Small intestine (tissue), 7 donors: ENCODE results near the gene SARM1. TPM values are rescaled to one million over a fixed set of nuclear protein-coding genes. Genes with fewer than 3 reads are reported as not detected.
"Not testable (repeated sequence)": the region's sequence is repeated elsewhere in the genome, so short reads cannot be mapped to it uniquely, and the experiment has no call there.

Experiments used
- DNase-seq, 2 donors: peaks; one replicate each; pipeline versions ENCODE4 v3.0.0 to v3.0.0-alpha.2; 2013
- FAIRE-seq: peaks from 2 replicates; lab custom pipeline; 2012; peaks lifted over from hg19 to GRCh38; lab: Jason Lieb, UNC
- H3K27ac ChIP-seq, 3 donors: one replicate each; pipeline ENCODE4 v1.5.1; 2013; ENCODE audit warnings: low read length in 2 of 3, mild to moderate bottlenecking in 2 of 3, control low read depth in 1 of 3, inconsistent platforms in 1 of 3, low read depth in 1 of 3, moderate library complexity in 1 of 3
- H3K27me3 ChIP-seq, 3 donors: one replicate each; pipeline ENCODE4 v1.6.1; 2013; ENCODE audit warnings: low read length in 3 of 3, inconsistent platforms in 1 of 3; ENCODE audit not compliant: control insufficient read depth in 3 of 3, insufficient read depth in 3 of 3
- H3K36me3 ChIP-seq, 3 donors: one replicate each; pipeline ENCODE4 v1.6.1; 2013; ENCODE audit warnings: low read length in 3 of 3, inconsistent platforms in 1 of 3, low read depth in 1 of 3, mild to moderate bottlenecking in 1 of 3, moderate library complexity in 1 of 3; ENCODE audit not compliant: control insufficient read depth in 3 of 3, insufficient read depth in 2 of 3
- H3K4me1 ChIP-seq, 3 donors: one replicate each; pipeline ENCODE4 v1.6.1; 2013; ENCODE audit warnings: low read length in 2 of 3, inconsistent platforms in 1 of 3, low read depth in 1 of 3, mild to moderate bottlenecking in 1 of 3, moderate library complexity in 1 of 3; ENCODE audit not compliant: control insufficient read depth in 3 of 3, insufficient read depth in 2 of 3
- H3K4me3 ChIP-seq, 3 donors: one replicate each; pipeline ENCODE4 v1.5.1; 2013; ENCODE audit warnings: low read length in 3 of 3, control low read depth in 1 of 3, inconsistent platforms in 1 of 3, low read depth in 1 of 3, mild to moderate bottlenecking in 1 of 3, moderate library complexity in 1 of 3
- H3K9me3 ChIP-seq, 2 donors: one replicate each; pipeline ENCODE4 v1.6.1; 2013; ENCODE audit warnings: low read depth in 1 of 2, low read length in 1 of 2; ENCODE audit not compliant: control insufficient read depth in 2 of 2, insufficient read depth in 1 of 2
- WGBS, 3 donors: extraction: QIAGEN DNeasy Blood & Tissue Kit; methylation state at CpG; one replicate each; pipeline ENCODE4 v1.1.7; 2013; 5-methylcytosine and 5-hydroxymethylcytosine counted together
- polyA plus RNA-seq, 4 donors: library from polyadenylated mRNA; stranded (reverse) in 3 of 4; unstranded in 1 of 4; fragments of 200-250 nt in 3 of 4; fragments of 120-200 nt in 1 of 4; gene quantifications; one replicate each; pipeline versions ENCODE4 v1.2.1 to v1.2.3, GENCODE V29; 2013
- donor health status: healthy with polysubstance abuse.
- donor health status: control.
- donor health status: control.
- donor health status: Bipolar disorder and iron deficiency.
- donor health status: healthy.

Gene SARM1
- polyA plus RNA-seq, 4 donors, result 8.9 to 19.0 (median 10.9) TPM

DNA sequence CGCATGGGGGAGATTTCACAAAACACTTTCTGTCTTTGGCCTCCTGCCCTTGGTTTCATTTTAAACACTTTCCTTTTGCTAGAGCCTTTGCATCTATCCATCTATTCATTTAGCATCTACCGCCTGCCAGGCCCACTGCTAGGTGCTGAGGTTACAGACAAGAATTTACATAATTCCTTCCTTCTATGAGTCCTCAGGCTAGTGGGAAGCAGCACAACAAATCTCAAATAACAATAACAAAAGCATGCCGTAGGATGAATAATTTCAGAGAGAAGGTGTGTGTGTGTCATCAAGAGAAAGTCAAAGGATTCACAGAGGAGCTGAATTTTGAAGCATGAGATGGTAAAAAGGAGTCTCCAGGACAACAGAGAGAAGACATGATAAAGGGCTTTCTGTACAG is 40.6 kb downstream of the SARM1 start:
- Histone ChIP-seq H3K36me3 (peaks cover 0 to 1% (median 0%) of the 10 kb centered on the region in 3 donors), H3K27me3 (no peaks in the 10 kb centered on the region), H3K9me3 (no peaks in the 10 kb centered on the region), H3K4me1 (peaks cover 0 to 32% (median 0%) of the 10 kb centered on the region in 3 donors), H3K27ac (no peak overlapping the region), H3K4me3 (no peak overlapping the region)
- DNase-seq, result no peak
- FAIRE-seq, result no peak
- 78 to 92% (median 79%) methylated on average over 3 of the region's 3 CpGs for WGBS, 3 donors

DNA sequence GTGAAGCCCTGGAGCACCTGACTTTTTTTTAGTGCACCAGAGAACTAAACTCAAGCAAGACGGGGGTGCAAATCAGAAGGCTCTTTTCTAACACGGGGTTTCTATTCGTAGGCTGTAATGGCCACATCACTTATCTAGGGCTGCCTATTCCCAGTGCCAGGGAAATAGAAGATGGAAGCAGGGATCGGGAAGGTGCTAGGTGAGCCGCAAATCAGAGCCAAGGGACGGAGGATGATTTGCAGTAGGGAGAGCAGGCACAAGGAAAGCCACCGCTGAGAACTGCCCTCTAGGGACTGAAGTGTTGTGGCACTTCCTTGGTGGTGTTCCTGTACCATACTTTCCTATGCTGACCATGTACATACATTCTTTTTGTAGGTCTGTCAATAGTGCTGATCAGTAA is 42.3 kb downstream of the SARM1 start:
- Histone ChIP-seq H3K9me3 (no peaks in the 10 kb centered on the region), H3K27ac (no peak overlapping the region), H3K36me3 (no peaks in the 10 kb centered on the region), H3K4me1 (peaks cover 0 to 14% (median 0%) of the 10 kb centered on the region in 3 donors), H3K4me3 (no peak overlapping the region), H3K27me3 (no peaks in the 10 kb centered on the region)
- 61 to 75% (median 75%) methylated on average over 7 of the region's 7 CpGs for WGBS, 3 donors
- no peak for FAIRE-seq
- no peak for DNase-seq

DNA sequence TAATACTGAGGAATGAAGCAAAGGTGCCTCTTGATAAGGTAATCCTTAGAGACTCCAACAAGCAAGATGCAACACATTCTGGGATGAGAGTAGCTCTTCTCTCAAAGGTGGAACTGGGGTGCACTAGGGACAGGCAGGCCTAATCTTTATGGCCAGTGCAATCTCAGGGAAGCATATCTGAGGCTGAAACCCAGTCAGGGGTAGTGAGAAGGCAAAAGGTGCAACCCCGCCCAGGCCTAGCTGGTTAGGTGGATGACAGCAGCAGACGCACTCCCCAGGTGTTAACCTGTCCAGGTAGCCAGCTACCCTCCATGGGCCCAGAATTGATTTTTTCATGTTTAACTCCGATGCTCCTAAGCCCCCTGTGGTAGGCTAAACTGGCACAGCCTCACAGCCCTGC is 44.4 kb downstream of the SARM1 start:
- Histone ChIP-seq H3K9me3 (no peaks in the 10 kb centered on the region), H3K27ac (no peak overlapping the region), H3K27me3 (no peaks in the 10 kb centered on the region), H3K4me1 (peaks cover 0 to 14% (median 0%) of the 10 kb centered on the region in 3 donors), H3K36me3 (no peaks in the 10 kb centered on the region), H3K4me3 (no peak overlapping the region)
- FAIRE-seq, result no peak
- 36 to 74% (median 48%) methylated on average over 3 of the region's 3 CpGs for WGBS, 3 donors
- DNase-seq, result peak; percentile 57 to 71

DNA sequence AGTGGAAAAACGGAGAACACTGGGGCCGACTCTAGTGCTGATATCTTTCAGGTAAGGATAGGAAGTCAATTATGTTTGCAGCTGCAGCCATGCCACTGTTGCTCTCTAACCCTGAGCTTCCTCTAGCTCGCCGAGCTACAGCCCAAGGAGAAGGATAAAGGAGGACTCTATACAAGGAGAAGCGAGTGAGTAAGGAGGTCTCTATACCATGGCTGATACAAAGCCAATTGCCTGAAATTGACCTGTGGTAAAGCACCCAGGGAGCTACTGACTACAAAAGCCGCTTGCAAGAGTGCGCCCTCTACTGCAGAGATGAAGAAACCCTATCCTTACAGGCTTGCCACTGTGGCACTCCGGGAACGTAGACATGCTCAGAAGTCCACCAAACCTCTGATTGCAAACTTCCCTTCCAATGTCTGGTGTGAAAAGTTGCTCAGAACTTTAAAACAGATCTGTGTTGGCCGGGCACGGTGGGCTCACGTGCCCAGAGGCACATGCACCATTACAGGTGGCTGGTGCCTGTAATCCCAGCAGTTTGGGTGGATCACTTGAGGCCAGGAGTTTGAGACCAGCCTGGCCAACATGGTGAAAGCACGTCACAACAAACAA is 45.3 kb downstream of the SARM1 start:
- Histone ChIP-seq H3K27me3 (no peaks in the 10 kb centered on the region), H3K4me3 (no peak overlapping the region), H3K27ac (no peak overlapping the region), H3K4me1 (peaks cover 0 to 14% (median 0%) of the 10 kb centered on the region in 3 donors), H3K9me3 (no peaks in the 10 kb centered on the region), H3K36me3 (no peaks in the 10 kb centered on the region)
- WGBS, 3 donors, result 6 to 18% (median 8%) methylated on average over 13 of the region's 13 CpGs
- FAIRE-seq (no peak), DNase-seq (peak; percentile 81 to 83)

DNA sequence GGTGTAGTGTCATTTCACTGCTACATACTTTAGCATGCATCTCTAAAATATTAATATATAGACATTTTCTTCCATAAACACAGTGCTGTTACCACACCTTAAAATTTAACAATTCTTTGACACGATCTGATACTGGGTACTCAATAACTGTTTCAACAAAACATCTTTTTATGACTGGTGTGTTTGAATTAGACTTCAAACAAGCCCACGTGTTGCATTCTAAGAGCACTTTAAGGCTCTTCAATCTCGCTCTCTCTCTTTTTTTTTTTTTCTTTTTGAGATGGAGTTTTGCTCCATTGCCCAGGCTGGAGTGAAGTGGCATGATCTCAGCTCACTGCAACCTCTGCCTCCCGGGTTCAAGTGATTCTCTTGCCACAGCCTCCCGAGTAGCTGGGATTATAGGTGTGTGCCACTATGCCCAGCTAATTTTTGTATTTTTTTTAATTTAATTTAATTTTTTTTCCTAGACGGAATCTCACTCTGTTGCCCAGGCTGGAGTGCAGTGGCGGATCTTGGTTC is 50.4 kb downstream of the SARM1 start:
- 67% methylated on average over 7 of the region's 7 CpGs for WGBS, 3 donors
- no peaks in the 10 kb centered on the region for H3K9me3 ChIP-seq
- no peak for FAIRE-seq
- no peak overlapping the region for H3K4me3 ChIP-seq
- H3K27me3 ChIP-seq, result no peaks in the 10 kb centered on the region
- no peak overlapping the region for H3K27ac ChIP-seq
- H3K36me3 ChIP-seq, result no peaks in the 10 kb centered on the region
- no peaks in the 10 kb centered on the region for H3K4me1 ChIP-seq
- no peak for DNase-seq

DNA sequence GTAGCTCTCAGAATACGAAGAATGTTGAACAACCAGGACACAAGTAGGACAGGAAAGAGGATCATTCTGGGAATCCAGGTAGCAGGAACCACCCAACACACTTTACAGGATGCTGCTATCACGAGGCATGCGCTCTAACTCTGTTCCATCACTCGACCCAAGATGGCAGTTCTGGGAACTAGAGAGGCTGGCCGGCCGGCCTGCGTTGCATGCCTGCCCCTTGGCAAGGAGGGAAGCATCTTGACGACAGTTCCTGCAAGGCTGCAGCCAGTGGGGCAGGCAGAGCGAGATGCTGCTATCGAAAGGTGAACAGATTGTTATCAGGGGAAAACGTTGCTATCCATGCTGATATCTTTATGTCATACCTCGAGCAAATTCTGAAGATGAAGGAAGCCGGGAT is 53.7 kb downstream of the SARM1 start:
- no peaks in the 10 kb centered on the region for H3K4me1 ChIP-seq
- H3K27me3 ChIP-seq, result no peaks in the 10 kb centered on the region
- 85 to 88% (median 85%) methylated on average over 13 of the region's 13 CpGs for WGBS, 3 donors
- no peak overlapping the region for H3K27ac ChIP-seq
- H3K36me3 ChIP-seq, result no peaks in the 10 kb centered on the region
- DNase-seq (no peak), FAIRE-seq (no peak)
- H3K9me3 ChIP-seq, result no peaks in the 10 kb centered on the region
- H3K4me3 ChIP-seq, result no peak overlapping the region

DNA sequence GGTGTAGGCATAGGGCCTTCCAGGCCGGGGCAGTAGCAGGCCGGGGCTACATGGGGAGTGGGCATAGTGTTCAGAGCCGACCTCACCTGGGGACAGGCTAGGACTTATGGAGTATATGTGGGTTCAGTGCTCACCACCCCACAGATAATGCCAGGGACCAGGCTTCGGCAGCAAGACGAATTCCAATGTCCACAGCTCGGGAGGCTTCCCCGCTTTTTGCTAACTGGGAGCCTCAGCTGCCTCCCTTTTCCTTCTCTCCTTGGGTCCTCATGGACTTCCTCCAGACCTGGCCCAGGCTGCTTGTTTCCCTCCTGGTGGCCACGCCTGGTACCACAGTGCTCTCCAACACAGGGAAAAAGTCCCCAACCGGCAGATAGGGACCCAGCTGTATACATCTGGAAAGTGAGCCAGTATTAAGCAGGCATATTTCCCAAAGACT is 54.6 kb downstream of the SARM1 start:
- FAIRE-seq (no peak), DNase-seq (peak; percentile 51 to 62)
- H3K27me3 ChIP-seq, result no peaks in the 10 kb centered on the region
- H3K4me1 ChIP-seq, result no peaks in the 10 kb centered on the region
- no peak overlapping the region for H3K27ac ChIP-seq
- 71 to 84% (median 80%) methylated on average over 9 of the region's 9 CpGs for WGBS, 3 donors
- no peaks in the 10 kb centered on the region for H3K36me3 ChIP-seq
- H3K9me3 ChIP-seq, result no peaks in the 10 kb centered on the region
- no peak overlapping the region for H3K4me3 ChIP-seq

DNA sequence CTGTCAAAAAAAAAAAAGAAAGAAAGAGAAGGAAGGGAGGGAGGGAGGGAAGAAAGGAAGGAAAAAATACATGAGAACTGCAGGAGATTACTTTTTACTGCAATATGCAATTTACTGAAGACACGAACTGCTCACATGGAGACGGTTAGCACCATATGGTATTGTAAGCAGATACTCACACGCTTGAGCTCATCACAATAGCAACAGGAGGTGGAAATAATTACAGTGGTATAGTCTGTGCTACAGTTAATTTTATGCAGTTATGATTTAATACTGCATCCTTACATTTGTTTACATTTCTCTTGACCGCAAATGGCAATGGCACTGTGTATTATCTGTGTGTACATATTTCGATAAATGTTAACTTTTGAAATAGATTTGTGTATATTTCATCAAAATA is 55.9 kb downstream of the SARM1 start:
- no peaks in the 10 kb centered on the region for H3K36me3 ChIP-seq
- DNase-seq (no peak), FAIRE-seq (no peak)
- H3K4me1 ChIP-seq, result no peaks in the 10 kb centered on the region
- no peak overlapping the region for H3K4me3 ChIP-seq
- WGBS, 3 donors, result 72 to 88% (median 86%) methylated on average over 5 of the region's 5 CpGs
- no peak overlapping the region for H3K27ac ChIP-seq
- no peaks in the 10 kb centered on the region for H3K27me3 ChIP-seq
- H3K9me3 ChIP-seq, result no peaks in the 10 kb centered on the region

DNA sequence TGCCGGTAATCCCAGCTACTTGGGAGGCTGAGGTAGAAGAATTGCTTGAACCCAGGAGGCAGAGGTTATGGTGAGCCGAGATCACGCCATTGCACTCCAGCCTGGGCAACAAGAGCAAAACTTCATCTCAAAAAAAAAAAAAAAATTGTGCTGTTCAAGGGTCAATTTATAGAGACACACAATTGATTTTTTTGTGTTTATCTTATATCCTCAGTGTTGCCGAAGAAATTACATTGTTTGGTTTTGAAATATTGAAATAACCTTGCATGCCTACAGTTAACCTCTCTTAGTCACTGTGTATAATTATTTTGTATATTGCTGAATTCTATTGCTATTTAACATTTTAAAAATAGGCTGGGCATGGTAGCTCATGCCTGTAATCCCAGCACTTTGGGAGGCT is 56.5 kb downstream of the SARM1 start:
- 52 to 70% (median 59%) methylated on average over 4 of the region's 4 CpGs for WGBS, 3 donors
- not testable (repeated sequence) for H3K36me3 ChIP-seq, FAIRE-seq, H3K9me3 ChIP-seq, H3K27me3 ChIP-seq, H3K4me1 ChIP-seq, H3K27ac ChIP-seq, DNase-seq, H3K4me3 ChIP-seq
